GM21360 (cell line): ENCODE measurements around the gene RRP15.

Experiments used
- ATAC-seq: cut with Tn5 transposase; IDR thresholded peaks from one replicate; pipeline ENCODE4 v1.9.1; 2021; ENCODE audit warnings: mild to moderate bottlenecking, moderate library complexity; ENCODE audit not compliant: unreplicated experiment

Gene RRP15

GRCh38 chr1:218336328-218336727 is 51.2 kb downstream of the RRP15 start:
- no peak for ATAC-seq

GRCh38 chr1:218339267-218339831 is 54.3 kb downstream of the RRP15 start:
- ATAC-seq = peak; percentile 67

- no peak for ATAC-seq
Measured at GRCh38 chr1:218341325-218341724, 56.2 kb downstream of the RRP15 start.

GRCh38 chr1:218342091-218342490 is 57.0 kb downstream of the RRP15 start:
- no peak for ATAC-seq

GRCh38 chr1:218344814-218345672 is 60.0 kb downstream of the RRP15 start, which contains the start of gene TGFB2:
Gene TGFB2, plus strand, starts transcription at chr1:218345336. Its CDS starts 1,366 bp downstream, at chr1:218346702.
- ATAC-seq = peak; percentile 41

- ATAC-seq = peak; percentile 81
Measured at GRCh38 chr1:218345673-218346390, 60.7 kb downstream of the RRP15 start.

- ATAC-seq = no peak
Measured at GRCh38 chr1:218346391-218347204, 61.5 kb downstream of the RRP15 start.

GRCh38 chr1:218347336-218347722 is 62.2 kb downstream of the RRP15 start:
- no peak for ATAC-seq

GRCh38 chr1:218347723-218348627 is 62.9 kb downstream of the RRP15 start:
- no peak for ATAC-seq

GRCh38 chr1:218348628-218349071 is 63.6 kb downstream of the RRP15 start:
- ATAC-seq = no peak

- ATAC-seq = no peak
Measured at GRCh38 chr1:218349348-218350034, 64.4 kb downstream of the RRP15 start.

- no peak for ATAC-seq
Measured at GRCh38 chr1:218350035-218350525, 65.0 kb downstream of the RRP15 start.

GRCh38 chr1:218350801-218351266 is 65.7 kb downstream of the RRP15 start:
- no peak for ATAC-seq

- ATAC-seq = peak; percentile 85
Measured at GRCh38 chr1:218351391-218352074, 66.4 kb downstream of the RRP15 start.

- ATAC-seq = no peak
Measured at GRCh38 chr1:218352075-218352438, 67.0 kb downstream of the RRP15 start.

GRCh38 chr1:218353656-218354055 is 68.6 kb downstream of the RRP15 start:
- no peak for ATAC-seq

GRCh38 chr1:218355278-218355677 is 70.2 kb downstream of the RRP15 start:
- ATAC-seq = no peak

GRCh38 chr1:218357211-218357892 is 72.3 kb downstream of the RRP15 start:
- ATAC-seq = no peak
